Stimulated activated CD4-positive, alpha-beta T cell treated with anti-CD3 and anti-CD28 coated beads, Interleukin-12 subunit alpha, Interleukin-12 subunit beta, amount 100 ng/mL, for 48 hours (primary cell): ENCODE results near the gene OXA1L.
"Not testable (repeated sequence)": the region's sequence is repeated elsewhere in the genome, so short reads cannot be mapped to it uniquely, and the experiment has no call there.

Source experiments
- DNase-seq, 3 donors: peaks; one replicate each; pipeline ENCODE4 v3.0.0-alpha.2; 2020; ENCODE audit warnings: low read depth in 2 of 3, low spot score in 1 of 3

Gene OXA1L

GRCh38 chr14:22766457-22767322, at the start of gene OXA1L:
TSS of gene OXA1L (plus strand) at chr14:22766688. CDS start at chr14:22766702, 14 bp downstream.
- DNase-seq: peak; percentile 91 to 94 (median 92)

GRCh38 chr14:22718091-22718490, 48.4 kb upstream of the OXA1L start:
- DNase-seq: no peak

- no peak for DNase-seq
These were observed 45.3 kb upstream of the OXA1L start for GRCh38 chr14:22721213-22721612.

GRCh38 chr14:22723815-22724214, 42.7 kb upstream of the OXA1L start:
- DNase-seq: no peak

- not testable (repeated sequence) for DNase-seq
These were observed 41.6 kb upstream of the OXA1L start for GRCh38 chr14:22724847-22725246.

GRCh38 chr14:22725374-22725773, 41.1 kb upstream of the OXA1L start:
- not testable (repeated sequence) for DNase-seq

GRCh38 chr14:22726012-22726411, 40.5 kb upstream of the OXA1L start:
- DNase-seq: no peak

- not testable (repeated sequence) for DNase-seq
These were observed 34.4 kb upstream of the OXA1L start for GRCh38 chr14:22732062-22732461.

- no peak for DNase-seq
These were observed 32.7 kb upstream of the OXA1L start for GRCh38 chr14:22733829-22734228.

- DNase-seq: no peak
These were observed 31.4 kb upstream of the OXA1L start for GRCh38 chr14:22735096-22735495.

GRCh38 chr14:22736384-22736783, 30.1 kb upstream of the OXA1L start:
- not testable (repeated sequence) for DNase-seq

GRCh38 chr14:22737052-22737451, 29.4 kb upstream of the OXA1L start:
- peak; percentile 33 to 58 (median 34) for DNase-seq

- no peak for DNase-seq
These were observed 27.1 kb upstream of the OXA1L start for GRCh38 chr14:22739423-22739822.

GRCh38 chr14:22740020-22740419, 26.5 kb upstream of the OXA1L start:
- DNase-seq: no peak

- no peak for DNase-seq
These were observed 18.7 kb upstream of the OXA1L start for GRCh38 chr14:22747769-22748168.

- DNase-seq: no peak
These were observed 18.3 kb upstream of the OXA1L start for GRCh38 chr14:22748206-22748605.

- no peak for DNase-seq
These were observed 17.8 kb upstream of the OXA1L start for GRCh38 chr14:22748631-22749068.

GRCh38 chr14:22752422-22752821, 14.1 kb upstream of the OXA1L start:
- no peak for DNase-seq

- DNase-seq: no peak
These were observed 12.9 kb upstream of the OXA1L start for GRCh38 chr14:22753586-22753985.

GRCh38 chr14:22757972-22758650, 8.4 kb upstream of the OXA1L start:
- not testable (repeated sequence) for DNase-seq

- DNase-seq: no peak
These were observed 4.8 kb upstream of the OXA1L start for GRCh38 chr14:22761734-22762133.

GRCh38 chr14:22764382-22764781, 2.1 kb upstream of the OXA1L start:
- no peak for DNase-seq

- no peak for DNase-seq
These were observed 768 bp downstream of the OXA1L start for GRCh38 chr14:22767323-22767589.
